NCI-H460 (cell line): ENCODE measurements around the gene SMIM31. TPM values are rescaled to one million over a fixed set of nuclear protein-coding genes. Genes with fewer than 3 reads are reported as not detected.

Experiments
- DNase-seq: peaks from one replicate; pipeline ENCODE4 v3.0.0-alpha.2; 2016; ENCODE audit warnings: low read depth; ENCODE audit errors: extremely low read depth
- polyA plus RNA-seq: library from polyadenylated mRNA; depleted of rRNA; stranded (reverse); fragments of >200 nt; gene quantifications from 2 replicates; pipeline ENCODE4 v1.2.3, GENCODE V29; 2014; cell fraction: nucleus; rRNA removed
- total RNA-seq: library from RNA; depleted of rRNA; stranded (reverse); fragments of >200 nt; shearing (Covaris generic); gene quantifications from 2 replicates; pipeline ENCODE4 v1.2.3, GENCODE V29; 2014; rRNA removed

The SMIM31 gene
- total RNA-seq = 0.10 TPM in 1 of 2 replicates, not detected in the other
- polyA plus RNA-seq = not detected in 2 replicates

GRCh38 chr4:164753873-164754488, at the start of gene SMIM31:
Gene SMIM31, plus strand, starts transcription at chr4:164754131. Its CDS starts 16,313 bp downstream, at chr4:164770444.
- no peak for DNase-seq

GRCh38 chr4:164706675-164707074, 47.3 kb upstream of the SMIM31 start:
- no peak for DNase-seq

- no peak for DNase-seq
These were observed 37.0 kb upstream of the SMIM31 start for GRCh38 chr4:164716901-164717300.

GRCh38 chr4:164718827-164719226, 35.1 kb upstream of the SMIM31 start:
- no peak for DNase-seq

GRCh38 chr4:164725066-164725465, 28.9 kb upstream of the SMIM31 start:
- DNase-seq = no peak

GRCh38 chr4:164730705-164731393, 23.1 kb upstream of the SMIM31 start:
- no peak for DNase-seq

- DNase-seq = peak; percentile 52
These were observed 22.0 kb upstream of the SMIM31 start for GRCh38 chr4:164731827-164732474.

- DNase-seq = no peak
These were observed 19.4 kb upstream of the SMIM31 start for GRCh38 chr4:164734484-164734883.

- peak; percentile 18 for DNase-seq
These were observed 5.6 kb upstream of the SMIM31 start for GRCh38 chr4:164748375-164748774.

GRCh38 chr4:164755432-164755831, 1.5 kb downstream of the SMIM31 start:
- DNase-seq = no peak

GRCh38 chr4:164756686-164757085, 2.8 kb downstream of the SMIM31 start:
- DNase-seq = no peak

- DNase-seq = no peak
These were observed 7.3 kb downstream of the SMIM31 start for GRCh38 chr4:164761241-164761640.

GRCh38 chr4:164761746-164762275, 7.9 kb downstream of the SMIM31 start:
- no peak for DNase-seq

GRCh38 chr4:164765096-164765495, 11.2 kb downstream of the SMIM31 start:
- DNase-seq = no peak

GRCh38 chr4:164765833-164766232, 11.9 kb downstream of the SMIM31 start:
- no peak for DNase-seq

GRCh38 chr4:164768516-164768915, 14.6 kb downstream of the SMIM31 start:
- no peak for DNase-seq

GRCh38 chr4:164770010-164770724, 16.2 kb downstream of the SMIM31 start:
- DNase-seq = no peak

- DNase-seq = no peak
These were observed 17.2 kb downstream of the SMIM31 start for GRCh38 chr4:164771088-164771487.

- DNase-seq = no peak
These were observed 18.1 kb downstream of the SMIM31 start for GRCh38 chr4:164772076-164772475.

GRCh38 chr4:164779080-164779479, 25.1 kb downstream of the SMIM31 start:
- no peak for DNase-seq

- peak; percentile 20 for DNase-seq
These were observed 25.9 kb downstream of the SMIM31 start for GRCh38 chr4:164779811-164780216.
